ENCODE measurements around the gene TNFRSF14. TPM values are rescaled to one million over a fixed set of nuclear protein-coding genes. Genes with fewer than 3 reads are reported as not detected.

The TNFRSF14 gene
- total RNA-seq, 1 experiment from 2014 or later = 1.5 TPM

DNA sequence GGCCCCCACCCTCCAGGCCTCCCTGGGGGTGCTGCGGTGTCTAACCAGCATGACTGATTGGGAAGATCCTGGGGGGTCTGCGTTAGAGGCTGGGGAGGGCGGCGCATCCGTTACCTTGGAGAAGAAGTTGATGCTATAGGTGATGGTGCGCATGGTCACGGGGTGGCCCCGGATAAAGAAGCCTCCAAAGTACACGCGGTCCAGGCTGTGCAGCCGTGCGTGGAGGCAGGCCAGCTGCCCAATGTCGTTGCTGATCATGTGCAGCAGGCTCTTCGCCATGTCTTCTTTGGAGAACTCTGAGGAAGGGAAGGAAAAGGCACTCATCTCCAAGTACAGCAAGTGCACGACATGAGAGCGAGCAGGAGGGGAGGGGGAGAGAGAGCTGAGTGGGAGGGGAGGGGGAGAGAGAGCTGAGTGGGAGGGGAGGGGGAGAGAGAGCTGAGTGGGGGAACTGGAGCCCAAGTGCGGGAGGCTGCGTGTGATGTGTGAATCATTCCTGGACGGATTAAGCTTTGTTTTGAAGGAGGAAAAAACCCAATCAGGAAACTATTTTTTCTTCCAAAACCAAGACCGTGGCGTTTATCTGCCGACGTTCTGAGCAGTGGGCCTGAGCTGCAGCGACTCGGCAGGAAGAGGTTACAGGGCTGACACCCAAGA is 37.0 kb upstream of the TNFRSF14 start:
- no peak for DNase-seq
- peaks cover 6% of the 10 kb centered on the region for H3K36me3 Mint-ChIP-seq (ENCODE audit: insufficient read depth, unreplicated experiment)
- no TSS peak for BruUV-seq (replicated peaks)

DNA sequence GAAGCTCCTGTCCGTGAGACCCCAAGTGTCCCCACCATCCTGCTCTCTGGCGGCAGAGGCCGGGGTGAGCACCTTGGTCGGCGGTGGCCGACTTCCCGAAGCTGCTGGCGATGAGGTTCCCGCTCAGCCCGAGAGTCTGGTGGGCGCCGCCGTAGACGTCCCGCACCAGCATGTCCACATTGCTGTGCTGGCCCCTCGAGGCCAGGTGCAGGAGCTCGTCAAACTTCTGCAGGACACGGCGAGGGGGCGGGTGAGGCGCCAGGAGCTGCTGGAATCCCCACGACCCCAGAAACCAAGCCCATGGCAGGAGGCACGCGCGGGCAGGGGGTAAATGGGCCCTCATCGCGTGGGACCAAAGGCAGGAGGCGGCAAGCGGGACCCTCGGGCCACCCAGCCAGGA is 36.4 kb upstream of the TNFRSF14 start:
- Histone ChIP-seq H3K27me3 (replicated peaks; ENCODE audit: control insufficient read depth, insufficient read depth, low read length) (no peaks in the 10 kb centered on the region), H3K9me3 (no peaks in the 10 kb centered on the region), H3K4me3 (ENCODE audit: low read depth, low read length) (no peak overlapping the region), H3K4me1 (no peaks in the 10 kb centered on the region), H3K36me3 (ENCODE audit: control insufficient read depth, insufficient read depth, low read length) (no peaks in the 10 kb centered on the region)
- ChIA-PET CTCF (no interaction called here), POLR2A (no interaction called here)
- Mint-ChIP-seq H3K27me3 (ENCODE audit: insufficient read depth, unreplicated experiment) (no peaks in the 10 kb centered on the region), H3K9me3 (ENCODE audit: unreplicated experiment) (no peaks in the 10 kb centered on the region), H3K4me1 (ENCODE audit: low read depth, unreplicated experiment) (no peaks in the 10 kb centered on the region), H3K27ac (ENCODE audit: unreplicated experiment) (no peak overlapping the region), H3K36me3 (ENCODE audit: insufficient read depth, unreplicated experiment) (peaks cover 7% of the 10 kb centered on the region), H3K4me3 (ENCODE audit: unreplicated experiment) (no peak overlapping the region)
- intact Hi-C loops (cut with micrococcal nuclease; ENCODE audit: unreplicated experiment) = no loop called here
- no TSS peak for BruUV-seq (replicated peaks)
- no peak for DNase-seq
- TF ChIP-seq, protein P1, sequence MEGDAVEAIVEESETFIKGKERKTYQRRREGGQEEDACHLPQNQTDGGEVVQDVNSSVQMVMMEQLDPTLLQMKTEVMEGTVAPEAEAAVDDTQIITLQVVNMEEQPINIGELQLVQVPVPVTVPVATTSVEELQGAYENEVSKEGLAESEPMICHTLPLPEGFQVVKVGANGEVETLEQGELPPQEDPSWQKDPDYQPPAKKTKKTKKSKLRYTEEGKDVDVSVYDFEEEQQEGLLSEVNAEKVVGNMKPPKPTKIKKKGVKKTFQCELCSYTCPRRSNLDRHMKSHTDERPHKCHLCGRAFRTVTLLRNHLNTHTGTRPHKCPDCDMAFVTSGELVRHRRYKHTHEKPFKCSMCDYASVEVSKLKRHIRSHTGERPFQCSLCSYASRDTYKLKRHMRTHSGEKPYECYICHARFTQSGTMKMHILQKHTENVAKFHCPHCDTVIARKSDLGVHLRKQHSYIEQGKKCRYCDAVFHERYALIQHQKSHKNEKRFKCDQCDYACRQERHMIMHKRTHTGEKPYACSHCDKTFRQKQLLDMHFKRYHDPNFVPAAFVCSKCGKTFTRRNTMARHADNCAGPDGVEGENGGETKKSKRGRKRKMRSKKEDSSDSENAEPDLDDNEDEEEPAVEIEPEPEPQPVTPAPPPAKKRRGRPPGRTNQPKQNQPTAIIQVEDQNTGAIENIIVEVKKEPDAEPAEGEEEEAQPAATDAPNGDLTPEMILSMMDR (IDR thresholded peaks at IDR 0.05; ENCODE audit: insufficient read depth in 1 of 2, low read depth in 1 of 2, low read length in 1 of 2, severe bottlenecking in 1 of 2, unreplicated experiment in 1 of 2) = no peak

More for the DNA sequence above, 37.0 kb upstream of the TNFRSF14 start:
- ChIA-PET CTCF (no interaction called here), POLR2A (no interaction called here)
- intact Hi-C loops (cut with micrococcal nuclease; ENCODE audit: unreplicated experiment) = no loop called here
- H3K27me3 Mint-ChIP-seq (ENCODE audit: insufficient read depth, unreplicated experiment) = no peaks in the 10 kb centered on the region
- H3K27ac Mint-ChIP-seq (ENCODE audit: unreplicated experiment) = no peak overlapping the region
- Histone ChIP-seq H3K9me3 (no peaks in the 10 kb centered on the region), H3K36me3 (ENCODE audit: control insufficient read depth, insufficient read depth, low read length) (no peaks in the 10 kb centered on the region), H3K4me1 (no peaks in the 10 kb centered on the region), H3K4me3 (ENCODE audit: low read depth, low read length) (no peak overlapping the region), H3K27me3 (replicated peaks; ENCODE audit: control insufficient read depth, insufficient read depth, low read length) (no peaks in the 10 kb centered on the region)
- TF ChIP-seq, protein P1 (IDR thresholded peaks at IDR 0.05; ENCODE audit: insufficient read depth in 1 of 2, low read depth in 1 of 2, low read length in 1 of 2, severe bottlenecking in 1 of 2, unreplicated experiment in 1 of 2) = no peak
- no peak overlapping the region for H3K4me3 Mint-ChIP-seq (ENCODE audit: unreplicated experiment)
- no peaks in the 10 kb centered on the region for H3K4me1 Mint-ChIP-seq (ENCODE audit: low read depth, unreplicated experiment)
- no peaks in the 10 kb centered on the region for H3K9me3 Mint-ChIP-seq (ENCODE audit: unreplicated experiment)

DNA sequence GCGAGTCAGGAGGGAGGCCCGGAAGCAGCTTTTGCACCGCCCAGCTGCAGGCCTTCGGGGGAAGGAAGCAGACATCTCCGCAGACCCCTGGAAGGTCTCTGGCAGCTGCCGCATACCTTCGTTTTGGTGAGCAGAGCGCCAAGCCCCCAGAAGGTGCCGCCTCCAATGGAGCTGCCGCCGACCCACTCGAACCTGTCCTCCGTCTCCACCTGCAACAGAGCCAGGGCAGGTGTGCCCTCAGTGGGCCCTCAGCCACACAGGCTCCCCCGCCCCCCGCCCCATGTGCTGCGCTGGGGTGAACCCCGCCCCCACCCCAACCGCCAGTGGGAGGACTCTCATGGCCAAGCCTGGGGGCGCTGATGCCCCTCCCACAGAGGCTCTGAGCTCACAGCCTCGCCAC is 36.0 kb upstream of the TNFRSF14 start:
- CTCF ChIA-PET = no interaction called here
- peaks cover 11% of the 10 kb centered on the region for H3K36me3 Mint-ChIP-seq (ENCODE audit: insufficient read depth, unreplicated experiment)
- H3K4me1 ChIP-seq = no peaks in the 10 kb centered on the region
- no peaks in the 10 kb centered on the region for H3K27me3 ChIP-seq (replicated peaks; ENCODE audit: control insufficient read depth, insufficient read depth, low read length)
- no peaks in the 10 kb centered on the region for H3K9me3 Mint-ChIP-seq (ENCODE audit: unreplicated experiment)
- no TSS peak for BruUV-seq (replicated peaks)
- H3K4me1 Mint-ChIP-seq (ENCODE audit: low read depth, unreplicated experiment) = no peaks in the 10 kb centered on the region
- TF ChIP-seq, protein P1 (IDR thresholded peaks at IDR 0.05; ENCODE audit: insufficient read depth in 1 of 2, low read depth in 1 of 2, low read length in 1 of 2, severe bottlenecking in 1 of 2, unreplicated experiment in 1 of 2) = no peak
- no peaks in the 10 kb centered on the region for H3K9me3 ChIP-seq
- no peaks in the 10 kb centered on the region for H3K36me3 ChIP-seq (ENCODE audit: control insufficient read depth, insufficient read depth, low read length)
- POLR2A ChIA-PET = no interaction called here
- H3K27ac Mint-ChIP-seq (ENCODE audit: unreplicated experiment) = no peak overlapping the region
- H3K27me3 Mint-ChIP-seq (ENCODE audit: insufficient read depth, unreplicated experiment) = no peaks in the 10 kb centered on the region
- DNase-seq = no peak
- no peak overlapping the region for H3K4me3 ChIP-seq (ENCODE audit: low read depth, low read length)
- intact Hi-C loops (cut with micrococcal nuclease; ENCODE audit: unreplicated experiment) = no loop called here
- no peak overlapping the region for H3K4me3 Mint-ChIP-seq (ENCODE audit: unreplicated experiment)

Data from Caco-2 (cell line).